GM23248 (cell line): ENCODE data around the gene MPPED1.

Source experiments
- EZH2 ChIP-seq: fragments of 200-600 bp; sonication (generic); IDR thresholded peaks from 2 replicates; pipeline ENCODE4 v1.6.1; 2018; ENCODE audit warnings: antibody characterized with exemption, mild to moderate bottlenecking; ENCODE audit not compliant: insufficient read depth, poor library complexity, severe bottlenecking
- EZH2phosphoT487 ChIP-seq: fragments of 200-600 bp; sonication (generic); IDR thresholded peaks from 2 replicates; pipeline ENCODE4 v1.6.1; 2018; ENCODE audit warnings: antibody characterized with exemption, moderate library complexity, mild to moderate bottlenecking, low read depth; ENCODE audit not compliant: insufficient read depth

DNA sequence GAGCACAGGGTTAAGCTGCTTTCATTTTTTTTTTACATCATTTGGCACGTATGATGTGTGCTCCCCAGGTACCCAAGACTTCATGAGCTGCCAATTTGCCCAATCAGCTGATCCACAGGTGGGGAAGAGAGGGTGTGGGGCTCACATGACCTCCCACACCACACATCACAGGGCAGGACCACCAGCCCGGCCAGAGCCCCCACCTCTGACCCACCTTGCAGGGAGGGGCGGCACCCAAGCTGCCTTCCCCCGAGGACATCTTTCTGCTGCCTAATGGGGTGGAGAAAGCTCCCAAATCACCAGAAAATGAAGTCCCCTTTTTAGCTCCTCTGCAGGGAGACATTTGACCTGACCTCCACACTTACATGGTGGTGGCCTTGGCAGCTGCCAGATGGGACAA lies 119.8 kb downstream of the MPPED1 start:
- TF ChIP-seq EZH2phosphoT487 (no peak), EZH2 (no peak)
